Endometrium (tissue), 2 donors: ENCODE data around the gene FRMD1.
A peak's percentile ranks its signal among the peaks of the same experiment; 100 is the strongest.

Experiments
- FAIRE-seq: peaks from 2 replicates; lab custom pipeline; 2012; peaks lifted over from hg19 to GRCh38; lab: Jason Lieb, UNC
- donor health status: control.
- donor health status: control.

FRMD1 gene

GRCh38 chr6:168095171-168095691, 16.2 kb upstream of the FRMD1 start:
- no peak for FAIRE-seq

GRCh38 chr6:168093634-168094033, 14.6 kb upstream of the FRMD1 start:
- no peak for FAIRE-seq

- no peak for FAIRE-seq
Observed at GRCh38 chr6:168093071-168093505, 14.1 kb upstream of the FRMD1 start.

GRCh38 chr6:168092541-168092940, 13.5 kb upstream of the FRMD1 start:
- FAIRE-seq: no peak

GRCh38 chr6:168091381-168092264, 12.6 kb upstream of the FRMD1 start:
- FAIRE-seq: no peak

- no peak for FAIRE-seq
Observed at GRCh38 chr6:168090706-168091105, 11.7 kb upstream of the FRMD1 start.

GRCh38 chr6:168090064-168090690, 11.2 kb upstream of the FRMD1 start:
- FAIRE-seq: no peak

GRCh38 chr6:168089186-168090063, 10.4 kb upstream of the FRMD1 start:
- no peak for FAIRE-seq

- peak; percentile 87 for FAIRE-seq
Observed at GRCh38 chr6:168088161-168089053, 9.4 kb upstream of the FRMD1 start.

- FAIRE-seq: no peak
Observed at GRCh38 chr6:168087436-168088160, 8.6 kb upstream of the FRMD1 start.

- no peak for FAIRE-seq
Observed at GRCh38 chr6:168086616-168087015, 7.6 kb upstream of the FRMD1 start.

- FAIRE-seq: no peak
Observed at GRCh38 chr6:168086066-168086465, 7.1 kb upstream of the FRMD1 start.

- no peak for FAIRE-seq
Observed at GRCh38 chr6:168084465-168085160, 5.6 kb upstream of the FRMD1 start.

GRCh38 chr6:168083514-168083885, 4.5 kb upstream of the FRMD1 start:
- no peak for FAIRE-seq

GRCh38 chr6:168082860-168083513, 4.0 kb upstream of the FRMD1 start:
- no peak for FAIRE-seq

GRCh38 chr6:168081858-168082546, 3.0 kb upstream of the FRMD1 start:
- FAIRE-seq: no peak

GRCh38 chr6:168080393-168081077, 1.5 kb upstream of the FRMD1 start:
- no peak for FAIRE-seq
